NCI-H2171 treated with DMSO at 0.1 percent for 48 hours (cell line): ENCODE measurements around the gene PRG2.
A peak's percentile ranks its signal among the peaks of the same experiment; 100 is the strongest.
"Not testable (repeated sequence)": the region's sequence is repeated elsewhere in the genome, so short reads cannot be mapped to it uniquely, and the experiment has no call there.

Source experiments
- DNase-seq: peaks from one replicate; lab custom pipeline; 2025; lab: John Stamatoyannopoulos, UW

PRG2 gene

DNA sequence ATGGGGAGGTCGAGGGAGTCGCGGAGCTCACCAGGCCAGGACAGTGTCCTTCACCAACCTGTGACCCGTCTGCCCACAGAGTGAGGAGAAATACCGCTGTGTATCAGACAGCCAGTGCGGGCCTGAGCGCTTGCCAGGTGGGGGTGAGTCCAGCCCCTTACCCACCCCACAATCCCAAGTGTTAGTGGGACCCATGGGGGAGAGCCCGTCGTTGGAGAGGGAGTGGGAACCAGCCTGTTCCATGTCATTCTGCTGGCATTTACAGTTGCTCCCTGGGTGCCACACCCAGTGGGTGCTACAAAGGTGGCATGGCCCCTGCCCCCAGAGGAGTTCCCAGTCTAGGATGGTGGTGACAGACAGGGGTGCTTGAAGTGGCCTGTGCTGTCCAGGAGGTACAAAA, 43.1 kb downstream of the PRG2 start:
- DNase-seq: no peak

DNA sequence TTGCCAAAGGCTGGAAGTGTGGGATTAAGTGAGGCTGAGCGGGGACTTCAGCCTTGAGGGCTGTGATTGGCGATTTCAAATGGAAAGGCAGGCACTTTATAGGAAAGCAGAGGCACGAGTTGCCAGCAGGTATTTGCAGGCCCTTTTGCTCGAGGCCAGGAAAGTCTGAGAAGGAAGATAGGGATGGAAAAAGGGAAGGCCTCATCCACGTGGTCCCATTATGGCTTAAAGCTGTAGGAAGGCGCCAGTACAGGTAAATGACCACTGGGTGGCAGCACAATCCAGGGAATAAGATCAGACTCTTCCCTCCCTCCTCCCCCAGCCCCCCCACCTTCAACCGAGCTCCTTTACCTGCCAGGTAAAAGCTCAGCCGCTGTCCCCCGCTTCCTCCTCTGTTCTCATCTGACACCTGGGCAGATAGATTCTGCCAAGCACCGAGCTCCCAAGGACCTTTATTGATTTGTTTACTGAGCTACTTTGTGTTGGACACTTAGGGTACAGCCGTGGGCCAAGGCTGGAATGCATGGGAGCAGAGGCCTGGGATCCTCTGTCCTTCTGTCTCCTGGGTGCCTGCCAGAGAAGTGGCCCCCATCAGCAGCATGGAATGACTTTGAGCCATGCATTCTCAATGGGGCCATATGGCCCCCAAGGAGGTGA, 44.8 kb downstream of the PRG2 start:
- peak; percentile 88 for DNase-seq

DNA sequence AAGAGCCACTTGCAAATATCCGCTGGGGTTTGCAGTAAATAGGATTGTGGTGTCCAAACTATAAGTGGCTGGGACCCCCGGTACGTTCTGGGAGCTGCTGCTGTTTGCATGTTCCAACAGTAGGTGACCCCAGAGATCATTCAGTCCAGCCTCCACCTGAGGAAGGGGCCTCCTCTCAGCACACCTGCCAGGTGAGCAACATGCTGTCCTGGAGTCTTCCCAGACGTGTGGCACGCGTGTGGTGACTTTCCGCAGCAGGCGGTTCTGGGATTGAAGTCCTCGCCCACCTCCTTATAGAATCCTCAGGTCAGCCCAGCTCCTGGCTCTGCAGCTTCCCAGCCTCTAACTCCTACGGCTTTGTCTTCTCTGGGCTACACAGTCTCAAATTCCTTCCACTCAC, 45.6 kb downstream of the PRG2 start:
- no peak for DNase-seq

DNA sequence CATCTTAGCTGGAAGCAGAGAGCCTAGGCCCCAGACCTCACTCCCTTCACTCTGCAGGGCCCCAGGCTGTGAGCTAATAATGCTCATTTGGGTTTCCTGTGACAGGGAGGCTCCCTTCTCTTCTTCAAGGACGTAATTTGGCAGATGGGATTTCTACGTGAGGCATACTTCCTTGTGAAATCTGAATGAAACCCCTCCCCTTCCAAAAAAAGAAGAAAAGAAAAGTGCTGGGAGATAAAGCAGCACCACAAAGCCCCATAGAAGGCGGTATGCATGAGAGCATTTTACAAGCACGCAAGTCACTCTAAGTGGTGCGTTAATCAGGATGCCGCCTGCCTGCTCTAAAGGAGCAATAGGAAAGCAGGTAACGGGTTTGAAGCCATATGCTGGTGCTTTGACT, 46.6 kb downstream of the PRG2 start:
- peak; percentile 69 for DNase-seq

DNA sequence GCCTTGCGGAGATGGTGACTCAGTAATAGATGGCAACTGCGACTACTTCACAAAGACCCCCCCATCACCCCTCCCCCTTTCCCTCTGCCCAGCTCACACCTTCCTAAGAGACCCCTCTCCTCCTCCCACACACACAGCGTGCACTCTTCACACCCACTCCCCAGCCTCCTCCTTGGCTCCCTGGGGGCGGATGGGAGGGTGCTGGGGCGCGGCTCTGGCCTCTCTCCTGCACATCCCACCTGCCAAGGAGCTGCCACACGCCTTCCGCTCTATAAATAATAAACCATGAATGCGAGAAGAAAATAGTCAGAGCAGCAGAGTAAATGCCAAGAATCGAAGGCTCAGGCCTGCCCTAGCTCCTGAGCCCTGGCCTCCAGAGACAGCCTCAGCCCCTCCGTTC, 47.7 kb downstream of the PRG2 start:
- DNase-seq: no peak

DNA sequence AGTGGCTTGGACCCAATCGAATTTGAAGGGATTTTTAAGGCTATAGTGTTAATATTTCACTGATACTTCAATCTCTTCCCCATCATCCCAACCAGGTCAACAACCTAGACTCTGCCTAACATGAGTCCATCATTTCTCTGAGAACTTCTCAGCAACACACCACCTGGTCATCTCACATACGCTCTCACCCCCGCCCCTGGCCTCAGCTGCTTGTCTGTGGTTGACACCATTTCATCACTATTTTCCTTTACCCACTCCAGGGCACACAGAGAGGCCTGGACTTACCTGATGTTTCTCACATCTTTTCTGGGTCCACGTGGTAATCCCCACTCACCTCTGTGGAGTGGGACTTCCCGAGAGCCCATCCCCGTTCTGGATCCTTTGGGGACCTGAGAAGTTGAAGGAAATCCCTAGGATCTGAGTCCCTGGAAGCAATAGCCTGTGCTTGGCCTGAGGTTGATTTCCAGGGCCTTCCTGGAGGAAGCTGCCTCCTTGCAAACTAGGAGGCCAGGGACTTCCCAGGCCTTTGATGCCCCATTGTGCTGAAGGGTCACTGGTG, 49.1 kb downstream of the PRG2 start:
- no peak for DNase-seq

DNA sequence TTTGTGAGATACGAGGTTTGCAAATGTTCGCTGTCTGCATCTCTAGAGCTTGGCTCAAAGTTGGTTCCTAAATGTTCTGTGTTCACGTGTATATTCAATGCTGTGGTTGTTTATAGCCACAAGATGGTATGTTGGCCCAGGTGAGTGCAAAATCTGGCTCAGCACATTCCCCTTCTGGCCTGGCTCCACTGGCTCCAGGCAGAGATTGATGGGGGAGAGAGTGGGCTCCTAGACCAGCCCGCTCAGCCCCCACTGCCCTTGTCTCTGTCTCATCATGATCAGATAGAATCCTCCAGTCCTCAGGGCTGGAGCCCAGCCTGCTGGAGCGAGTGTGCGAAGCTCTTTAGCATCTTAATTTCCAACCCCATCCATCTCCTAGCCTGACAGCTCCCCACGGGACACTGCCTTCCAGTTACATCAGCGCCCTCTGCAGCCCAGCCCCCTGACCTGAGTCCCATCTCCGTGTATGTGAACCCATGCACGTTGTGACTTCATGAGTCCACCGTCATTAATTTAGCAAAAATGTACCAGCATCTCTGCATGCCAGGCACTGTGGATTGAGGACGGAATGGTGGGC, 50.3 kb downstream of the PRG2 start:
- no peak for DNase-seq

DNA sequence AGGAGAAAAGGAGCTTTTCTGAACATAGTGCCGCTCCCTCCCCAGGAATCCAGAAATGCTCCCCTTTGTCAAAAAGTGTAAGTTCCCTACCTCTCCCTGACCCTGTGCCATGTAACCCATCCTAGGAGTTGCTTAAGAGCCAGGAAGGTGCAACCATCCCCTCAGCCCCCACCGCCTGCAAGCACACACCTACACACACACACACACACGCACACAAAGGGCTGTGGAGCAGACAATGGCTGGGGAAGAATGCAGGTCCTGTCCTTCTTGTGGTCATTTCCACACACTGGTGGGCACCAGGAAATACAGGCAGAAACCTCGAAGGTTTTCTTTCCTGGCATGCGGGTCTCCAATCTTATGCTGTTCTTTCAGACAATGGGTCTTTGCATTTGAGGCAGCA, 51.1 kb downstream of the PRG2 start:
- DNase-seq: no peak

DNA sequence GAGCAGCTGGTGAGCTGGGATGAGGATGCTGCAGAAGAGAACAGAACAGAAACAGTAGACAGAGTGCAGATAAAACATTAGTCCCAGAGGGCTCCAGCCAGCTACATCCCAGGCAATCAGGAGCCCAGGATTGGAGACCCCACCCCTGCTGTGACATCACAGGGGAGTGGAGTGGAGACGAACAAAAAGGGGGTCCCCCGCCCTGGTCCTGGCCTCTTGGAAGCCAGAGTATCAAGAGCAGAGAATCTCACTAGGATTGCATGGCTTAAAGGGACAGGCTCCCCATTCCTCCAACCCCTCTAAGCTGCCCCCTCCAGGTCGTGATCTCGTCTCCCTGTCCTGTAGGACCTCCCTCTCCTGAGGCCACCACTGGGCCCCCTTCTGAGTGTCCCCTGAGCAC, 52.3 kb downstream of the PRG2 start, which contains the start of gene P2RX3:
P2RX3 (plus strand) TSS at position 211 of the 400 bp plus-strand sequence. CDS start 199 bp downstream, outside the sequence.
- DNase-seq: peak; percentile 38

DNA sequence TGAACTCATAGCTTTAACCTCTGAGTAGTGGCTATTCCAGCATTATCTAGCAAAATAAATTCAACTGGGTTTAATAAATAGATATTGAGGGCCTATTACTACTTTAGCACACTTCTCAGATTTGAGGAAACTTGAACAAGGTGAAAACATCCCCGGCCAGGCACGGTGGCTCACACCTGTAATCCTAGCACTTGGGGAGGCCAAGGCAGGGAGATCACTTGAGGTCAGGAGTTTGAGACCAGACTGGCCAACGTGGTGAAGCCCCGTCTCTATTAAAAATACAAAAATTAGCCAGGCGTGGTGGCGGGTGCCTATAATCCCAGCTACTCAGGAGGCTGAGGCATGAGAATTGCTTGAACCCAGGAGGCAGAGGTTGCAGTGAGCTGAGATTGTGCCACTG, 53.6 kb downstream of the PRG2 start:
- not testable (repeated sequence) for DNase-seq
